HEK293 (cell line): Measurements from ENCODE around the gene CHST15.
A peak's percentile ranks its signal among the peaks of the same experiment; 100 is the strongest.
"Not testable (repeated sequence)": the region's sequence is repeated elsewhere in the genome, so short reads cannot be mapped to it uniquely, and the experiment has no call there.

Experiments used
- CTCF ChIA-PET: fragments of 350-600 bp; formaldehyde crosslinking; extraction: SDS; loops from one replicate; lab custom pipeline; 2021; ENCODE audit warnings: antibody characterized with exemption; lab: Yijun Ruan, JAX
- POLR2A ChIA-PET: fragments of 300-600 bp; formaldehyde crosslinking; extraction: SDS; loops from one replicate; lab custom pipeline; 2020; ENCODE audit warnings: antibody characterized with exemption, inconsistent platforms; lab: Yijun Ruan, JAX
- H3K27ac ChIP-seq: fragments of 200-500 bp; sonication (Bioruptor generic); 2 replicates; pipeline ENCODE4 v1.5.1; 2014; ENCODE audit warnings: low read depth, low read length, control low read depth, inconsistent platforms; ENCODE audit errors: extremely low read depth
- H3K36me3 ChIP-seq, 2 experiments: fragments of 200-500 bp in 1 of 2; sonication (Bioruptor generic) in 1 of 2; 1 replicate in 1 of 2; 2 replicates in 1 of 2; pipeline ENCODE4 v1.5.1; 2014 to 2017; ENCODE audit warnings: inconsistent platforms in 2 of 2, low read length in 2 of 2; ENCODE audit not compliant: control insufficient read depth in 2 of 2, insufficient read depth in 1 of 2
- H3K4me1 ChIP-seq: fragments of 200-500 bp; sonication (Bioruptor generic); 2 replicates; pipeline ENCODE4 v1.5.1; 2014; ENCODE audit warnings: mild to moderate bottlenecking, low read length, inconsistent platforms; ENCODE audit not compliant: control insufficient read depth, insufficient read depth
- H3K4me3 ChIP-seq: 2 replicates; pipeline ENCODE4 v1.5.1; 2011; ENCODE audit warnings: low read depth, mild to moderate bottlenecking, control low read depth, low read length, moderate library complexity
- H3K9me3 ChIP-seq: fragments of 200-500 bp; sonication (Bioruptor generic); 2 replicates; pipeline ENCODE4 v1.5.1; 2014; ENCODE audit warnings: low read depth, low read length, inconsistent platforms; ENCODE audit not compliant: control insufficient read depth, insufficient read depth
- EGR2 ChIP-seq: fragments of 450-650 bp; formaldehyde crosslinking; IDR thresholded peaks from 2 replicates; pipeline ENCODE4 v1.5.1; 2016; ENCODE audit warnings: low read depth, missing biosample characterization, missing genetic modification characterization
- KLF17 ChIP-seq: fragments of 450-650 bp; formaldehyde crosslinking; IDR thresholded peaks from 2 replicates; pipeline ENCODE4 v1.5.1; 2016; ENCODE audit warnings: missing biosample characterization, missing genetic modification characterization
- RBAK ChIP-seq: fragments of 450-650 bp; formaldehyde crosslinking; IDR thresholded peaks from 2 replicates; pipeline ENCODE4 v1.5.1; 2016; ENCODE audit warnings: missing biosample characterization, missing genetic modification characterization
- SETDB1 ChIP-seq: IDR thresholded peaks from one replicate; pipeline ENCODE4 v1.6.1; 2017; ENCODE audit warnings: mild to moderate bottlenecking, low read length, moderate library complexity, mixed read lengths; ENCODE audit not compliant: insufficient read length
- TRIM28 ChIP-seq: IDR thresholded peaks from 2 replicates; pipeline ENCODE4 v1.6.1; 2011; ENCODE audit warnings: low read length, control low read depth, borderline replicate concordance
- ZBTB7A ChIP-seq: fragments of 450-650 bp; formaldehyde crosslinking; IDR thresholded peaks from 2 replicates; pipeline ENCODE4 v1.5.1; 2016; ENCODE audit warnings: low read depth, missing biosample characterization, missing genetic modification characterization
- ZFP69B ChIP-seq: fragments of 450-650 bp; formaldehyde crosslinking; IDR thresholded peaks from 2 replicates; pipeline ENCODE4 v1.5.1; 2016; ENCODE audit warnings: missing biosample characterization, missing genetic modification characterization
- ZNF302 ChIP-seq: fragments of 450-650 bp; formaldehyde crosslinking; IDR thresholded peaks from 2 replicates; pipeline ENCODE4 v1.5.1; 2016; ENCODE audit warnings: missing biosample characterization, missing genetic modification characterization, low read depth
- ZNF555 ChIP-seq: fragments of 450-650 bp; formaldehyde crosslinking; conservative IDR thresholded peaks from 2 replicates; pipeline ENCODE4 v1.5.1; 2017; ENCODE audit warnings: missing biosample characterization, mild to moderate bottlenecking, missing genetic modification characterization, inconsistent platforms
- ZNF596 ChIP-seq: fragments of 450-650 bp; IDR thresholded peaks from 2 replicates; pipeline ENCODE4 v1.5.0; 2018; ENCODE audit warnings: missing biosample characterization, mild to moderate bottlenecking, missing genetic modification characterization, moderate library complexity
- ZNF621 ChIP-seq: fragments of 450-650 bp; formaldehyde crosslinking; IDR thresholded peaks from 2 replicates; pipeline ENCODE4 v1.5.1; 2017; ENCODE audit warnings: missing biosample characterization, missing genetic modification characterization
- ZNF639 ChIP-seq: fragments of 450-650 bp; formaldehyde crosslinking; IDR thresholded peaks from 2 replicates; pipeline ENCODE4 v1.5.1; 2016; ENCODE audit warnings: missing biosample characterization, missing genetic modification characterization
- ZNF677 ChIP-seq: fragments of 450-650 bp; IDR thresholded peaks from 2 replicates; pipeline ENCODE4 v1.5.0; 2018; ENCODE audit warnings: missing biosample characterization, mild to moderate bottlenecking, missing genetic modification characterization, moderate library complexity
- ZNF792 ChIP-seq: fragments of 450-650 bp; formaldehyde crosslinking; IDR thresholded peaks from 2 replicates; pipeline ENCODE4 v1.5.1; 2016; ENCODE audit warnings: missing biosample characterization, missing genetic modification characterization
- ZNF830 ChIP-seq: fragments of 450-650 bp; IDR thresholded peaks from 2 replicates; pipeline ENCODE4 v1.5.0; 2018; ENCODE audit warnings: missing biosample characterization, missing genetic modification characterization, low read depth, mild to moderate bottlenecking, moderate library complexity
- ZNF843 ChIP-seq: fragments of 450-650 bp; formaldehyde crosslinking; IDR thresholded peaks from 2 replicates; pipeline ENCODE4 v1.5.1; 2016; ENCODE audit warnings: missing biosample characterization, missing genetic modification characterization

The CHST15 gene

GRCh38 chr10:124096494-124096893, 3.1 kb upstream of the CHST15 start:
- Histone ChIP-seq H3K4me1 (no peaks in the 10 kb centered on the region), H3K4me3 (no peak overlapping the region), H3K27ac (no peak overlapping the region), H3K9me3 (no peaks in the 10 kb centered on the region), H3K36me3 (no peaks in the 10 kb centered on the region)
- peak; percentile 97 for TF ChIP-seq RBAK (tag by site-specific recombination)
- peak; percentile 61 for TF ChIP-seq SETDB1
- TF ChIP-seq TRIM28: peak; percentile 87; the same call in 1 of the 2 replicates
- no peak for TF ChIP-seq ZFP69B
- ChIA-PET POLR2A (no interaction called here), CTCF (no interaction called here)

GRCh38 chr10:124095801-124096200, 2.4 kb upstream of the CHST15 start:
- POLR2A ChIA-PET, H3K4me1 ChIP-seq, H3K4me3 ChIP-seq, H3K36me3 ChIP-seq, H3K27ac ChIP-seq, H3K9me3 ChIP-seq: not testable (repeated sequence)
- CTCF ChIA-PET: interaction anchor here (1.1 to 1.2 kb wide), 2 partner anchors 31 to 98 kb away, joined by 3 read pairs; no protein-coding TSS in a partner anchor

GRCh38 chr10:124095096-124095495, 1.7 kb upstream of the CHST15 start:
- H3K36me3 ChIP-seq: no peaks in the 10 kb centered on the region
- no peak overlapping the region for H3K27ac ChIP-seq
- ChIA-PET POLR2A (no interaction called here), CTCF (interaction anchor here (0.5 to 1.2 kb wide), 4 partner anchors 11 to 126 kb away, joined by 3 to 4 read pairs (median 3); no protein-coding TSS in a partner anchor)
- H3K9me3 ChIP-seq: no peaks in the 10 kb centered on the region
- H3K4me1 ChIP-seq: no peaks in the 10 kb centered on the region
- TF ChIP-seq ZNF302: no peak
- TF ChIP-seq ZNF677 (tag by site-specific recombination): no peak
- peak; percentile 77 for TF ChIP-seq KLF17
- H3K4me3 ChIP-seq: no peak overlapping the region

GRCh38 chr10:124094419-124094785, 1.0 kb upstream of the CHST15 start:
- H3K4me1 ChIP-seq: no peaks in the 10 kb centered on the region
- POLR2A ChIA-PET: no interaction called here
- CTCF ChIA-PET: interaction anchor here (1.1 to 1.2 kb wide), 2 partner anchors 12 to 97 kb away, joined by 3 to 4 read pairs; no protein-coding TSS in a partner anchor
- no peak overlapping the region for H3K27ac ChIP-seq
- TF ChIP-seq ZBTB7A: no peak
- no peak for TF ChIP-seq ZNF596
- no peak for TF ChIP-seq ZNF830
- TF ChIP-seq ZNF555 (tag by site-specific recombination): no peak
- TF ChIP-seq ZNF792 (tag by site-specific recombination): no peak
- no peak for TF ChIP-seq ZNF639 (tag by site-specific recombination)
- no peak for TF ChIP-seq ZNF621 (tag by site-specific recombination)
- no peak for TF ChIP-seq EGR2 (tag by site-specific recombination)
- TF ChIP-seq ZNF843 (tag by site-specific recombination): no peak
- no peaks in the 10 kb centered on the region for H3K36me3 ChIP-seq
- H3K4me3 ChIP-seq: no peak overlapping the region
- no peaks in the 10 kb centered on the region for H3K9me3 ChIP-seq
